Nephron progenitor cell (in vitro differentiated cells): ENCODE results near the gene RPS18.

Experiments
- DNase-seq: peaks from one replicate; pipeline ENCODE4 v3.0.0; 2021
- H3K27ac Mint-ChIP-seq: 2 replicates; pipeline ENCODE4 v1.8.0; 2021; ENCODE audit warnings: mild to moderate bottlenecking, moderate library complexity, mixed read lengths
- H3K27me3 Mint-ChIP-seq: 2 replicates; pipeline ENCODE4 v1.8.0; 2021; ENCODE audit warnings: mild to moderate bottlenecking, low read depth, mixed read lengths; ENCODE audit not compliant: poor library complexity
- H3K36me3 Mint-ChIP-seq: 2 replicates; pipeline ENCODE4 v1.8.0; 2021; ENCODE audit warnings: low read depth, mixed read lengths
- H3K4me1 Mint-ChIP-seq: 2 replicates; pipeline ENCODE4 v1.8.0; 2021; ENCODE audit warnings: mixed read lengths
- H3K4me3 Mint-ChIP-seq: 2 replicates; pipeline ENCODE4 v1.8.0; 2021; ENCODE audit warnings: mild to moderate bottlenecking, moderate library complexity, mixed read lengths
- H3K9me3 Mint-ChIP-seq: 2 replicates; pipeline ENCODE4 v1.8.0; 2021; ENCODE audit warnings: mild to moderate bottlenecking, moderate library complexity, mixed read lengths
- CTCF ChIP-seq: fragments of 200-600 bp; sonication (generic); IDR thresholded peaks from 2 replicates; pipeline ENCODE4 v1.5.0; 2021; ENCODE audit warnings: antibody characterized with exemption

The RPS18 gene

GRCh38 chr6:33286946-33287914 lies 15.4 kb downstream of the RPS18 start:
- Mint-ChIP-seq H3K36me3 (peaks cover 17% of the 10 kb centered on the region), H3K27ac (peak overlapping the region; percentile 5), H3K9me3 (no peaks in the 10 kb centered on the region), H3K4me1 (peaks cover 49% of the 10 kb centered on the region), H3K27me3 (peaks cover 2% of the 10 kb centered on the region), H3K4me3 (peak overlapping the region; percentile 98)
- DNase-seq: no peak
- no peak for TF ChIP-seq CTCF

GRCh38 chr6:33288141-33288920 lies 16.5 kb downstream of the RPS18 start:
- peaks cover 2% of the 10 kb centered on the region for H3K27me3 Mint-ChIP-seq
- no peak for TF ChIP-seq CTCF
- H3K27ac Mint-ChIP-seq: no peak overlapping the region
- H3K4me3 Mint-ChIP-seq: peak overlapping the region; percentile 98
- H3K36me3 Mint-ChIP-seq: peaks cover 25% of the 10 kb centered on the region
- DNase-seq: no peak
- H3K9me3 Mint-ChIP-seq: no peaks in the 10 kb centered on the region
- peaks cover 49% of the 10 kb centered on the region for H3K4me1 Mint-ChIP-seq

- Mint-ChIP-seq H3K9me3 (no peaks in the 10 kb centered on the region), H3K36me3 (peaks cover 29% of the 10 kb centered on the region), H3K27me3 (peaks cover 2% of the 10 kb centered on the region), H3K27ac (peak within 1 kb of the TSS; percentile 69), H3K4me1 (peaks cover 49% of the 10 kb centered on the region), H3K4me3 (peak within 1 kb of the TSS; percentile 98)
- TF ChIP-seq CTCF: no peak
- DNase-seq: peak; percentile 66
Observed at GRCh38 chr6:33288921-33289783, 17.3 kb downstream of the RPS18 start, which contains the start of the genes PFDN6 and WDR46. TSS of gene PFDN6 (plus strand) at chr6:33289601. CDS start at chr6:33289857, 256 bp downstream. TSS of gene WDR46 (minus strand) at chr6:33289239. CDS start at chr6:33289170, 69 bp downstream.

GRCh38 chr6:33289784-33290315 lies 18.0 kb downstream of the RPS18 start:
- no peak for TF ChIP-seq CTCF
- H3K4me3 Mint-ChIP-seq: peak overlapping the region; percentile 98
- no peaks in the 10 kb centered on the region for H3K9me3 Mint-ChIP-seq
- H3K4me1 Mint-ChIP-seq: peaks cover 49% of the 10 kb centered on the region
- DNase-seq: no peak
- peak overlapping the region; percentile 29 for H3K27ac Mint-ChIP-seq
- peaks cover 30% of the 10 kb centered on the region for H3K36me3 Mint-ChIP-seq
- H3K27me3 Mint-ChIP-seq: peaks cover 2% of the 10 kb centered on the region

GRCh38 chr6:33290459-33290858 lies 18.6 kb downstream of the RPS18 start:
- Mint-ChIP-seq H3K27me3 (peaks cover 2% of the 10 kb centered on the region), H3K27ac (no peak overlapping the region), H3K4me3 (peak overlapping the region; percentile 98), H3K9me3 (no peaks in the 10 kb centered on the region), H3K36me3 (peaks cover 30% of the 10 kb centered on the region), H3K4me1 (peaks cover 49% of the 10 kb centered on the region)
- DNase-seq: no peak
- TF ChIP-seq CTCF: no peak
